ENCODE results near the gene SMC1B.

Gene SMC1B

DNA sequence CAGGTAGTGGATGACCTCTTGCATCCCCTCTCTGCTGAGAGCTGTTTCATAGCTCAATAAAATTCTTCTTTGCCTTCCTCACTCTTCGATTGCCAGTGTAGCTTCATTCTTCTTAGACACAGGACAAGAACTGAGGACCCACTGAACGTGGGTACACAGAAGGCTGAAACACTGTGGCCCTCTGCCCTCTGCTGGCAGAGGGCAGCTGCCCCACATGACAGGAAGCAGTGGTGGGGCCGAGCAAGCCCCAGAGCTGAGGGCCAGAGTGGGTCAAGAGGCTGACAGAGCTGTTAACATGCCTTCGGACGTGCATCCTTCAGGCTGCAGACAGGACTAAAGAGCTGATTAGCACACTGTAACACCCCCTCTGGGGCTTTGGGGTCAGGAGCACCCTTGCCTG, 15.6 kb downstream of the SMC1B start:
- H2AFZ ChIP-seq (ENCODE audit: low read length), result no peak overlapping the region
- 0 out of 2 replicates have a peak, but pooled peaks cover 8% of the 10 kb centered on the region for H3K9me3 ChIP-seq (ENCODE audit: low read length)
- no peak overlapping the region for H3K4me2 ChIP-seq (ENCODE audit: low read length)
- no peaks in the 10 kb centered on the region for H3K9me2 ChIP-seq (ENCODE audit: low read depth, low read length)
- H3K9ac ChIP-seq (ENCODE audit: low read length), result no peak overlapping the region
- no peaks in the 10 kb centered on the region for H3K79me2 ChIP-seq (ENCODE audit: insufficient read depth, low read length)
- H3F3A ChIP-seq (ENCODE audit: insufficient read depth, low read length), result no peaks in the 10 kb centered on the region
- no peak overlapping the region for H3K27ac ChIP-seq (ENCODE audit: low read depth, low read length, poor library complexity, severe bottlenecking)
- H3K4me3 ChIP-seq (ENCODE audit: low read depth, low read length, poor library complexity, severe bottlenecking), result no peak overlapping the region
- TF ChIP-seq EZH2 (IDR thresholded peaks at IDR 0.05; ENCODE audit: borderline replicate concordance, low read length) (no peak), CTCF (IDR thresholded peaks at IDR 0.05; ENCODE audit: low read length) (peak; percentile 10; the same call in 1 of the 2 replicates)
- no peaks in the 10 kb centered on the region for H3K4me1 ChIP-seq (ENCODE audit: insufficient read depth, low read length, severe bottlenecking)
- H3K36me3 ChIP-seq (ENCODE audit: insufficient read depth, low read length), result no peaks in the 10 kb centered on the region
- H4K20me1 ChIP-seq (ENCODE audit: insufficient read depth, low read length), result no peaks in the 10 kb centered on the region
- no peaks in the 10 kb centered on the region for H3K27me3 ChIP-seq (ENCODE audit: insufficient read depth, low read length)

DNA sequence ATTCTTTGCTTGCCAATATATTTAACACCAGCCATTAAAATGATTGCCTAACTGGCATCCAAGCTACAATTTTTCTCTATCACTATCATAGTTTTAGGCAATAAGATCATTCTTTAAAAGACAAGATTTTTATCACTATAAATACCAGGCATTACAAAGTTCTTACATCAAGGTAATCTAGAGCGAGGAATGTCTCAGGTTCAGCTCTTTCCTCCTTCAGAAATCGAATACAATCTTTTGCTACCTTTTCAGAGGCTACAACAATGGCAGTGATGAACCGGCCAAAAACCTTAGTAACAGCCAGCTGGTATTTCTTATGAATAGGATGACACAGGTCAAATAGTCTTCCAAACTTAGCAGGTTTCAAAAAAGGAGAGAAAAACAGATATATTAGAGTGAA, 23.9 kb downstream of the SMC1B start:
- TF ChIP-seq EZH2 (IDR thresholded peaks at IDR 0.05; ENCODE audit: borderline replicate concordance, low read length) (no peak), CTCF (IDR thresholded peaks at IDR 0.05; ENCODE audit: low read length) (no peak)
- no peaks in the 10 kb centered on the region for H3F3A ChIP-seq (ENCODE audit: insufficient read depth, low read length)
- no peaks in the 10 kb centered on the region for H3K9me3 ChIP-seq (ENCODE audit: low read length)
- H3K9ac ChIP-seq (ENCODE audit: low read length), result no peak overlapping the region
- H3K36me3 ChIP-seq (ENCODE audit: insufficient read depth, low read length), result no peaks in the 10 kb centered on the region
- H3K27me3 ChIP-seq (ENCODE audit: insufficient read depth, low read length), result no peaks in the 10 kb centered on the region
- H3K27ac ChIP-seq (ENCODE audit: low read depth, low read length, poor library complexity, severe bottlenecking), result no peak overlapping the region
- H3K9me2 ChIP-seq (ENCODE audit: low read depth, low read length), result no peaks in the 10 kb centered on the region
- no peaks in the 10 kb centered on the region for H3K4me1 ChIP-seq (ENCODE audit: insufficient read depth, low read length, severe bottlenecking)
- no peaks in the 10 kb centered on the region for H3K79me2 ChIP-seq (ENCODE audit: insufficient read depth, low read length)
- H3K4me3 ChIP-seq (ENCODE audit: low read depth, low read length, poor library complexity, severe bottlenecking), result no peak overlapping the region
- no peaks in the 10 kb centered on the region for H4K20me1 ChIP-seq (ENCODE audit: insufficient read depth, low read length)
- H2AFZ ChIP-seq (ENCODE audit: low read length), result no peak overlapping the region
- no peak overlapping the region for H3K4me2 ChIP-seq (ENCODE audit: low read length)

DNA sequence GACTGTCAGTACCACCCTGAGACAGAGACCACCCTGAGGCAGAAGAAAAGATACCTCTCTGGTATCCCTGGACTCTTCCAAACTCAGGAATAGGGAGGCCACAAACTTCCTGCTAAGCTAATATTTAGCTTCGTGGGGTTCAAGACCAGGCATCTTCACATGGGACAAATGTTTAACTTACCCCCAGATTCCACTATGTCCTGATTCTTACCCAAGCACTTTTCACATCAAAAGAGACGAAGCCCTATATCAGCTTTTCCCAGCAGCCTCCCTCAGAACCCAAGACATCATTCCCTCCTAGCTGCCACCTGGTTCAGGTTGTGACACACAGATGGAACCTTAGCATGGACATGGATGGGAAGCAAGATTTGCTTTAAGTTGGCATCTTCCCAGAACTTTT, 32.1 kb downstream of the SMC1B start:
- Histone ChIP-seq H3K9me3 (ENCODE audit: low read length) (no peaks in the 10 kb centered on the region), H3K4me2 (ENCODE audit: low read length) (no peak overlapping the region), H4K20me1 (ENCODE audit: insufficient read depth, low read length) (no peaks in the 10 kb centered on the region), H3K9ac (ENCODE audit: low read length) (no peak overlapping the region), H3K79me2 (ENCODE audit: insufficient read depth, low read length) (no peaks in the 10 kb centered on the region), H3F3A (ENCODE audit: insufficient read depth, low read length) (no peaks in the 10 kb centered on the region), H2AFZ (ENCODE audit: low read length) (no peak overlapping the region), H3K27ac (ENCODE audit: low read depth, low read length, poor library complexity, severe bottlenecking) (no peak overlapping the region), H3K9me2 (ENCODE audit: low read depth, low read length) (no peaks in the 10 kb centered on the region), H3K36me3 (ENCODE audit: insufficient read depth, low read length) (no peaks in the 10 kb centered on the region), H3K4me1 (ENCODE audit: insufficient read depth, low read length, severe bottlenecking) (no peaks in the 10 kb centered on the region), H3K4me3 (ENCODE audit: low read depth, low read length, poor library complexity, severe bottlenecking) (no peak overlapping the region), H3K27me3 (ENCODE audit: insufficient read depth, low read length) (no peaks in the 10 kb centered on the region)
- TF ChIP-seq CTCF (IDR thresholded peaks at IDR 0.05; ENCODE audit: low read length), result no peak
- TF ChIP-seq EZH2 (IDR thresholded peaks at IDR 0.05; ENCODE audit: borderline replicate concordance, low read length), result no peak
